Measurements from ENCODE around the gene BBS2. TPM values are rescaled to one million over a fixed set of nuclear protein-coding genes. Genes with fewer than 3 reads are reported as not detected.

Gene BBS2
- total and polyA plus RNA-seq, 12 donors = 115 to 357 (median 174) TPM

DNA sequence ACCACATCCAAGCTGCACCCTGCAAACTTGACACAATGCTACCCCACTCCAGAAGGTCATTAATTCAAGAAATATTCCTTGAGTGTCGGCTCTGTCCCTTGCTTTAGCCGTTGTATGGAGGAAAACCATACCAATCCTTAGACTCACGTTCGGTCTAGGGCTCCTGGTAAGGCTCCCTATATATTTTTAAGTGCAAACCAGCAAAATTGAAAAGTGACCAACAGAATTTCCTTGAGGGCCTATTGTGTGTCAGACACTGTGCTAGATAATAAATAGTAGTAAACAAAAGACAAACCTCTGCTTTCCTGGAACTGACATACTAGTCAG, 390 bp upstream of the BBS2 start:
- H3K4me3 ChIP-seq = peak overlapping the region in 2 of 4 donors; percentile 95 to 96
- intact Hi-C loops (cut with DNase I) = no loop called here
- H3K36me3 ChIP-seq (replicated peaks in 1 of 2) = no peaks in the 10 kb centered on the region
- no peaks in the 10 kb centered on the region for H3K9me3 ChIP-seq (replicated peaks in 1 of 3)
- no peaks in the 10 kb centered on the region for H3K27me3 ChIP-seq
- 13 to 30% (median 25%) methylated on average over 4 of the region's 4 CpGs for WGBS, 4 donors
- TF ChIP-seq POLR2A (IDR thresholded peaks at IDR 0.05) = no peak
- TF ChIP-seq, protein P1, sequence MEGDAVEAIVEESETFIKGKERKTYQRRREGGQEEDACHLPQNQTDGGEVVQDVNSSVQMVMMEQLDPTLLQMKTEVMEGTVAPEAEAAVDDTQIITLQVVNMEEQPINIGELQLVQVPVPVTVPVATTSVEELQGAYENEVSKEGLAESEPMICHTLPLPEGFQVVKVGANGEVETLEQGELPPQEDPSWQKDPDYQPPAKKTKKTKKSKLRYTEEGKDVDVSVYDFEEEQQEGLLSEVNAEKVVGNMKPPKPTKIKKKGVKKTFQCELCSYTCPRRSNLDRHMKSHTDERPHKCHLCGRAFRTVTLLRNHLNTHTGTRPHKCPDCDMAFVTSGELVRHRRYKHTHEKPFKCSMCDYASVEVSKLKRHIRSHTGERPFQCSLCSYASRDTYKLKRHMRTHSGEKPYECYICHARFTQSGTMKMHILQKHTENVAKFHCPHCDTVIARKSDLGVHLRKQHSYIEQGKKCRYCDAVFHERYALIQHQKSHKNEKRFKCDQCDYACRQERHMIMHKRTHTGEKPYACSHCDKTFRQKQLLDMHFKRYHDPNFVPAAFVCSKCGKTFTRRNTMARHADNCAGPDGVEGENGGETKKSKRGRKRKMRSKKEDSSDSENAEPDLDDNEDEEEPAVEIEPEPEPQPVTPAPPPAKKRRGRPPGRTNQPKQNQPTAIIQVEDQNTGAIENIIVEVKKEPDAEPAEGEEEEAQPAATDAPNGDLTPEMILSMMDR (IDR thresholded peaks at IDR 0.05) = no peak
- DNase-seq = no peak
- peaks cover 18 to 46% of the 10 kb centered on the region in 2 donors for H3K4me1 ChIP-seq (replicated peaks in 1 of 2)
- peak overlapping the region in 4 of 5 donors; percentile 31 to 97 (median 94) for H3K27ac ChIP-seq

DNA sequence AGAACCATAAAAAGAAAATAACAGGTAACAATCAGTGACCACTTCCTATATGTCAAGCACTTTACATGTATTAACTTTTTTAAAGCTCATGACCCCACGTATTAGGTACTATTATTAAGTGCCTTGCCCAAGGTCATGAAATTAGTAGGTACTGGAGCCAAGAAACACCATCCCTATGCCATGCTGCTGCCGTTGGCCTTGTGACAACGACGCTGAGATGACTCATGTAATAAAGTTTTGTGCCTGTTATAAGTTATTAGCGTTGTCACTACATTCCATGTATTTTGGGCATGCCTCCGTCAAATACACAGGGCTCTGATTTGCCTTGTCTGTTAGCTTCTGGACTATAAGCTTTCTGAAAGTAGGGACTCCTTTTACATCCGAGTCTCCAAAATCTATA, 1.4 kb downstream of the BBS2 start:
- intact Hi-C loops (cut with DNase I) = loop anchor here in 1 of 2 donors (5.0 kb wide), 1 partner anchor 84 kb away; no protein-coding TSS in a partner anchor
- peak; percentile 74 to 85 (median 79) for DNase-seq
- peaks cover 18 to 63% of the 10 kb centered on the region in 2 donors for H3K4me1 ChIP-seq (replicated peaks in 1 of 2)
- peak in 1 of 2 donors; percentile 78 for TF ChIP-seq POLR2A (IDR thresholded peaks at IDR 0.05)
- TF ChIP-seq, protein P1 (IDR thresholded peaks at IDR 0.05) = no peak
- H3K27me3 ChIP-seq = no peaks in the 10 kb centered on the region
- no peaks in the 10 kb centered on the region for H3K9me3 ChIP-seq (replicated peaks in 1 of 3)
- H3K27ac ChIP-seq = peak overlapping the region; percentile 78 to 97 (median 90)
- H3K36me3 ChIP-seq (replicated peaks in 1 of 2) = no peaks in the 10 kb centered on the region
- 41 to 66% (median 49%) methylated on average over 7 of the region's 7 CpGs for WGBS, 4 donors
- peak overlapping the region in 1 of 4 donors; percentile 95 for H3K4me3 ChIP-seq

DNA sequence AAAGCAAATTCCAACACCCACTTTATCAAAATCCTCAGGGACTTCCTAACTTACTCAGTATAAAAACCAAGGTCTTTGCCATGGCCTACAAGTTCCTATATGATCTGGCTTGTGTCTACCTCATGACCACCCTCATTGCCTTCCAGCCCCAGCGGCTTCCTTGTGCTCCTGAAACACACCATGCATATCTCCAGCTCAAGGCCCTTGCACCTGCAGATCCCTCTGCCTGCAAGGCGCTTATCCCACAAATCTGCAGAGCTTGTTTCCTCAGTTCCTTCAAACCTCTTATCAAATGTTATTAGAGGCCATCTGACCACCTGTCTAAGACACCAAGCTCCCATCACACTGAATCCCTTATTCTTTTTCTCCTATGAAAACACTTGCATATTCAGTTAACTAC, 2.6 kb downstream of the BBS2 start:
- Histone ChIP-seq H3K4me3 (no peak overlapping the region), H3K27me3 (no peaks in the 10 kb centered on the region), H3K9me3 (replicated peaks in 1 of 3) (no peaks in the 10 kb centered on the region), H3K4me1 (replicated peaks in 1 of 2) (peaks cover 18 to 67% of the 10 kb centered on the region in 2 donors), H3K36me3 (replicated peaks in 1 of 2) (no peaks in the 10 kb centered on the region), H3K27ac (peak overlapping the region; percentile 10 to 97 (median 90))
- WGBS, 4 donors = 62 to 76% (median 66%) methylated on average over 2 of the region's 2 CpGs
- intact Hi-C loops (cut with DNase I) = loop anchor here in 1 of 2 donors (5.0 kb wide), 1 partner anchor 85 kb away; no protein-coding TSS in a partner anchor
- no peak for DNase-seq
- TF ChIP-seq, protein P1 (IDR thresholded peaks at IDR 0.05) = no peak

DNA sequence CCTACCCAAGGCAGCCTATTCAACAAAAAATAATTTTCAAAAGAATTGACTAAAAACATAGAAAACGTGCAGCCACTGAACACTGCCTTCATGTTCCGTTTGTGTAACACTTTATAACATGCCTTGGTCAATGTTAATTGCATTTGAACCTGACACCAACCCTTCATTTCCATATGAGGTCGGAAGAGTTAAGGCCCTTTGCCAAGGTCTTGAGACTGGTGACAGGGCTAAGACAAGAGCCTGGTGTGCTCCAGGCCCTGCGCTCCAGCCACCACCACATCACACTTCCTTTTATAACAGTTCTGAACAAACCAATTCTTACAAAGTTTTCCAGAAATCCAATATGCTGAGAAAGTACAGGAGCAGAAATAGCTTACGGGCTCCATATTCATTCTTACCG, 4.2 kb downstream of the BBS2 start:
- DNase-seq = peak in 1 of 7 donors; percentile 49
- Histone ChIP-seq H3K27ac (peak overlapping the region in 3 of 5 donors; percentile 31 to 97 (median 46)), H3K4me1 (replicated peaks in 1 of 2) (peaks cover 18 to 72% of the 10 kb centered on the region in 2 donors), H3K27me3 (no peaks in the 10 kb centered on the region), H3K9me3 (replicated peaks in 1 of 3) (no peaks in the 10 kb centered on the region), H3K36me3 (replicated peaks in 1 of 2) (no peaks in the 10 kb centered on the region), H3K4me3 (no peak overlapping the region)
- no peak for TF ChIP-seq POLR2A (IDR thresholded peaks at IDR 0.05)
- TF ChIP-seq, protein P1 (IDR thresholded peaks at IDR 0.05) = no peak
- WGBS, 4 donors = 55 to 70% (median 66%) methylated on average over 6 of the region's 6 CpGs
- intact Hi-C loops (cut with DNase I) = loop anchor here in 1 of 2 donors (5.0 kb wide), 1 partner anchor 87 kb away; no protein-coding TSS in a partner anchor
